Measurements from ENCODE around the gene FBLN2.

DNA sequence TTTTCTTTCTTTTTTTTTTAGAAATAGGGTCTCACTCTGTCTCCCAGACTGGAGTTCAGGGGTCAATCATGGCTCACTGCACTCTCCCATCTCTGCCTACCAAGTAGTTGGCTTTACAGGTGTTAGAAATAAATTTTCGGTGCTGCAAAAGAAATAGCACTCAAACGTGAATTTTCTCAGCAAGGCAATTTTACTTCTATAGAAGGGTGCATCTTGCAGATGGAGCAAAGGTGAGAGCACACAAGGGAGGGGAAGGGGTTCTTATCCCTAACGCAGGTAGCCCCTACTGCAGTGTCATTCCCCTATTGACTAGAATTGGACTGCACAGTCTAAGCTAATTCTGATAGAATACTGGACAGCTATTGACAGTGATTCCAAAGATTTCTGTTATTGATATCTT lies 6.8 kb upstream of the FBLN2 start:
- no peak for TF ChIP-seq POLR2A (IDR thresholded peaks at IDR 0.05)
- TF ChIP-seq, protein P1, sequence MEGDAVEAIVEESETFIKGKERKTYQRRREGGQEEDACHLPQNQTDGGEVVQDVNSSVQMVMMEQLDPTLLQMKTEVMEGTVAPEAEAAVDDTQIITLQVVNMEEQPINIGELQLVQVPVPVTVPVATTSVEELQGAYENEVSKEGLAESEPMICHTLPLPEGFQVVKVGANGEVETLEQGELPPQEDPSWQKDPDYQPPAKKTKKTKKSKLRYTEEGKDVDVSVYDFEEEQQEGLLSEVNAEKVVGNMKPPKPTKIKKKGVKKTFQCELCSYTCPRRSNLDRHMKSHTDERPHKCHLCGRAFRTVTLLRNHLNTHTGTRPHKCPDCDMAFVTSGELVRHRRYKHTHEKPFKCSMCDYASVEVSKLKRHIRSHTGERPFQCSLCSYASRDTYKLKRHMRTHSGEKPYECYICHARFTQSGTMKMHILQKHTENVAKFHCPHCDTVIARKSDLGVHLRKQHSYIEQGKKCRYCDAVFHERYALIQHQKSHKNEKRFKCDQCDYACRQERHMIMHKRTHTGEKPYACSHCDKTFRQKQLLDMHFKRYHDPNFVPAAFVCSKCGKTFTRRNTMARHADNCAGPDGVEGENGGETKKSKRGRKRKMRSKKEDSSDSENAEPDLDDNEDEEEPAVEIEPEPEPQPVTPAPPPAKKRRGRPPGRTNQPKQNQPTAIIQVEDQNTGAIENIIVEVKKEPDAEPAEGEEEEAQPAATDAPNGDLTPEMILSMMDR (IDR thresholded peaks at IDR 0.05), result no peak

Data from Peyer's patch (tissue), 4 donors.